GM19468 (cell line): ENCODE data around the gene WNT9B.

Experiments
- ATAC-seq: cut with Tn5 transposase; IDR thresholded peaks from one replicate; pipeline ENCODE4 v1.9.1; 2021; ENCODE audit warnings: mild to moderate bottlenecking, moderate library complexity, moderate number of reproducible peaks; ENCODE audit not compliant: unreplicated experiment; ENCODE audit errors: extremely low read depth

WNT9B gene

DNA sequence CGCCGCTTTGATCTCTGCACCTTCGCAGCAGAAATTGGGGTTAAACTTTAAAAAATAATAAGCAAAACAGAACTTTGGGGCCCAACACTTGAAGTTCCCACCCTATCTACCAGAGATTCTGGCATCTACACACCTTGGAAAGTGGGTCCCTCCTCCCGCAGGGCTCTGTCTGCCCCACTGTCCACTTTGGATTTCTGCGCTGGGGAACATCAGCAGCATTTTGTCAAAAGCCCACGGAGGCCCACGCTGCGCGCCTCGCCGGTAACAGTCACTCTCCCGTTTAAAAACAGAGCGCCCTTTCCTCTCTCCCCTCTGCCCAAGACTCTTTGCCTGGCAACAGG lies 725 bp upstream of the WNT9B start:
- ATAC-seq, result no peak

DNA sequence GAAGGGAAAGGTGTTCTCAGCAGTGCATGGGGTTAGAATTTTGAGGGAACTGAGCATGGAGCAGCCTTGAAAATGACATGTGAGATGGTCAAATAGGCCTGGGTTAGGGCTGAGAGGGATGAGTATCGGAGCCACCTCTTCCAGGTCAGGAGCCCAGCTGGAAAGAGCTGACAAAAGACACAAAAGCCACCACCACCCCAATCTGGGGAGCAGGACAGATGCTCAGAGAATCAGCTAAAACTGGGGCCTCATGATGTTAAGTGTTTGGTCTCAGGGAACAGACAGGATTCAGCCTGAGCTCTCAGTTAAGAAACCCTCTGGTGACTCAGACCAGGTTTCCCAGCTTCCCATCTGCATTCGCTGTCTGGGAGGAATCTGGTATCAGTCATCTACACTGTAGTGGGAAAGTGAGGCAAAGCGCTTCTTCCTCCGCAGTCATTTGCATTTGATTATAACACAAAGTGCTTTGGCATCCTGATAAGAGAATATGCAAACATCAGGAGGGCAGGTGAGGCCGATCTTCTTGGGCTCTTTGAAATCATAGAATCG lies 2.6 kb downstream of the WNT9B start:
- ATAC-seq, result no peak

DNA sequence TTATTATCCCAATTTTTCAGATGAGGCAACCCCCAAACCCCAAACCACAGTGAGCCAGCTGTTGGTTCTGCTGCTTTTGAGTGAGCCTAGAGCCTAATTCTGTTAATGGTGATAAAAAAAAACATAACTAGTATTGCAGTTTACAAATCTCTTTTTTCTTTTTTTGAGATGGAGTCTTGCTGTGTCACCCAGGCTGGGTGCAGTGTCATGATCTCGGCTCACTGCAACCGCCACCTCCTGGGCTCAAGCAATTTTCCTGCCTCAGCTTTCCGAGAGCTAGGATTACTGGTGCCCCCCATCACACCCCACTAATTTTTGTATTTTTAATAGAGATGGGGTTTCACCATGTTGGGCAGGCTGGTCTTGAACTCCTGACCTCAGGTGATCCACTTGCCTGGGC lies 3.1 kb downstream of the WNT9B start:
- no peak for ATAC-seq

DNA sequence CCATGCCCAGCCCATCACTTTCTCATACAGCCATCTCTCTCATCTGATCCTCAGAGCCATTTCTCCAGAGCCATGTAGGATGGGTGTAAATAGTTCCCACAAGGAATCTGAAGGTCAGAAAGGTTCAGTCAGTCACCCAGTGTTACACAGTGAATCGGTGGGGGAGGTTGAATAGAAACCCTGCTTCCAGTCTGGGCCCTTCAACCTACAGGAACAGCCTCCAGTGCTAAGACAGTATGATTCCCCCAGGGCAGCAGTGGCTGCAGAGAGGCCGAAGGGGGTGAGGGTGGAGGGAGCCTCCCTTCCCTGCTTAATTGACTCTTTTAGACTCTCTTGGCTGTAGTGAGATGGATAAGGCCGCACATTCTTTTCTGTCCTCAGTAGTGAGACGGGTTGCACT lies 3.6 kb downstream of the WNT9B start:
- ATAC-seq, result no peak

DNA sequence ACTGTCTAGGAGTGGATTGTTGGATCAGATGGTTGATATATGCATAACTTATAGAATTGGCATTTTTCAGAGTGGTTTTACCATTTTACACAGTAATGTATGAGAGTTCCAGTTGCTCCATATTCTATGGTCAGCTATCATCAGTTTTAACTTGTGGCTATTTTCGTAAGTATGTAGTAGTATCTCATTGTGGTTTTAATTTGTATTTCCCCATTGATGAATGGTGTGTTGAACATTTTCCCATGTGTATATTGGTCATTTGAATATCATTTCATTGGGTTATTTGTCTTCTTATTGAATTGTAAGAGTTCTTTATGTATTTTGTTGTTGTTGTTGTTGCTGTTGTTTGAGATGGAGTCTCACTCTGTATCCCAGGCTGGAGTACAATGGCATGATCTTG lies 6.2 kb downstream of the WNT9B start:
- no peak for ATAC-seq

DNA sequence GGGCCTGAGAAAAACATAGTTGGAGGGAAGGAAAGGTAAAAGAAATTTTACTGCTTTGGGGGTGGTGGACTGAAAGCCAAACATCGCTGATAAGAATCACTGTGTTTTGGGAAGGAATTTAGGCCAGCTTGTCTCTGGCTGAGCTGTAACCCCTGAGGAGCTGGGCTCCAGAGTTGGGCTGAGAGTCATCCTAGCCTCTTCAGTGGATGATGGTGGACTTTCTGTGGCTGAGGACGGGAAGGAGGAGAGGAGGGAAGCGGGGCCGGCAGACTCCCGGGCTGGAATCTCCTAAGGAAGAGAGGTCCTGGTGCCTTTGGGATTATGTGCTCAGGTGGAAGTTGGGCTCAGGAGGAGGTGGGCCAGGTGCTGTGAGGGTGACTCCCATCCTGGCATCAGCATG lies 8.6 kb downstream of the WNT9B start:
- ATAC-seq, result no peak

DNA sequence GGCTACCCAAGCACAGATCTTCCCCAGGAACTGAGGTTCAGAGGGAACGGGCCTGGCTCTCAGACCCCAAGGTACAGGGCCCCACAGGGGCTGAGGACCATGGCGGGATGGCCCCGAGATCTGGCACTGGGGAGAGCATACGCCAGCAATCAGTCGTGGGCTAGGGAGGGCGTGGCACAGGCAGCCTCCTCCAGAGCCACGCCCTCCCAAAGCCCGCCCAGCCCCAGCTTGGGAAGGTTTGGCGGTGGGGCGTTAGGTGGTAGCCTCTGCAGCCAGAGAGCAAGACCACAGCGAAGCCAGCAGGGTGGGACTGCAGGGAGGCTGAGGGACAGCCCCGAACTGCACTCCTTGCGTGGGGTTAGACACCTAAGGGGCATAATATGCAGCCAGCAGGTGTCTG lies 11.6 kb downstream of the WNT9B start:
- ATAC-seq, result no peak

DNA sequence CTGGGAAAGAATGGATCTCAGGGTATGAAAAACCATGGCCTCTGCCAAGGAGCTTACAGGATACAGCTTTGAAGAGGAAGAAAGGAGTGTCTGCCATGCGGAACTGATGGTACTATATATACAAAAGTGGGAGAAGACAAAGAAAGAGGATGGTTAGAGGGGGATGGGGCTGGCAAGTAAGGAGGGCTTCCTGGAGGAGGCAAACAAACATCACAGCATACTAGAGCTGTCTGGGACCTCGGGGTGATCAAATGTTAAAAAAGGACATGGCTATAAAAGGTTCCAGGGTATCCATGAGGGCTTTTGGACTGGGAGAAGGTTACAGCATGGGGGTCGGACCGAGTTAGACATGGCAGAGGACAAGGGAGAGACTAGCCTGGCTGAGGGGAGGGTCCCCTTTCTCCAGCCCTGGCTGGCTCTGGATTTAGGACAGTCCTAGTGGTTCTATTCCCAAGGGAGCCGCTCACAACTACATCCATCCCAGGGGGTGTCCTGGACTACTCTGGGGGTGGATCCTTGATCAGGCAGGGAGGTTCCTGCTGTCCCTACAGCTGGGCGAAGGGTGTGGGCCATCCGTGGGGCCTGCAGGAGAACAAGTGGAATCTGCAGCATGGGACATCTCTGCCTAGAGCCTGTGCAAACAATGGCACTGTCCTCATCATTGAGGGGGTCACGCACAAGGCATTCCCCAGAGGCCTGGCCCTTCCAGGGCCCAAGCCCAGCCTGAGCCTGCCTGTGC lies 12.2 kb downstream of the WNT9B start:
- no peak for ATAC-seq

DNA sequence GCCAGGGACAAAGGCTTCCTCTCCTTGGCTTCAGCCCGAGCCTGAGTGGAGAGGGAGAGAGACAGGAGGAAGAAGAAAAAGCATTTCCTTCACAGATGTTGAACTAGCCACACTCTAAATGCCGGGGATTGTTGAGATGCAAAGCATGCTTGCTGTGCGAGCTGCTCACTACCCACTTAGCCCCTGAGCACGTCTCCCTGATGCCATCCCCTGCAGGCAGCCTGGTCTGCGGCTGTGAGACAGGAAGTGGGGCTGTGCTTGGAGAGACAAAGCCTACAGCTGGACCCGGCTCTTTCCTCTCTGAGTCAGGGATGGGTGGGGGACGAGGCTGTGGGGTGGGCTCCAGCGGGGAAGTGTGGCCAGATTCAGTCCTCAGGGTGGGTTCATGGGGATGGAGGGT lies 13.7 kb downstream of the WNT9B start:
- ATAC-seq, result no peak

DNA sequence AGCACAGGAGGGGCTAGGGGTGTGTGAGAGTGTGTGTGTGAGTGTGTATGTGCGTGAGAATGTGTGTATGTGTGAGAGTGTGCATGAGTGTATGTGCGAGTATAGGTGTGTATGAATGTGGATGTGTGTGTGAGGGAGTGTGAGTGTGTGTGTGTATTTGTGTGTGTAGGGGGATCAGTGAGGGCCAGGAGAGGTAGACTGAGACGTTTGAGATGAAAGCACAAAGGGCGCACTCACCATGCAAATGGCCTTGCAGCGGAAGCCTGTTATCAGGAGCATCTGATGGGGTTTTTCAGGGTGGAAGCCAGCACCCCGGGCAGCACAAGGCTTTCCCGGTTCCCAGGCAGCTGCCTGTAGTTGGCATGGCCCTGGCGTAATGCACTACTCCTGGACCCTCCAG lies 14.9 kb downstream of the WNT9B start:
- ATAC-seq, result no peak

DNA sequence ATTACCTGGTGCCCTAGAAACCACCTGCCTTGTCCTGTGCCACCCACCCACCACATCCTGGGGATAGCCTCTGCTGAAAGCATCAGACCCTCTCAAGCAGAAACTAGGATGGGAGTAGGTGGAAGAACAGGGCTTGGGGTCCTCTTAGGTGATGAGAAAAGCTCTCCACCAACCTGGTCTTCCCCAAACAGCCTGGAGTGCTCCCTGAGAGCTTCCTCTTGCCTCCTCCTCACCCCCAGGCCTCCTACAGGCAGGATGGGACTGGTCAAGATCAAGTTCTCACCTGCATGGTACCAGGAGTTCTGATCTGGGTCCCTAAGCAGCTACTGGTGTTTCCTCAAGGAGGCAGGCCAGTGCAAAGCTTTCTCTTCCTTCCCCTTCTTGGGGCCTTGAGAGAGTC lies 15.4 kb downstream of the WNT9B start:
- no peak for ATAC-seq

DNA sequence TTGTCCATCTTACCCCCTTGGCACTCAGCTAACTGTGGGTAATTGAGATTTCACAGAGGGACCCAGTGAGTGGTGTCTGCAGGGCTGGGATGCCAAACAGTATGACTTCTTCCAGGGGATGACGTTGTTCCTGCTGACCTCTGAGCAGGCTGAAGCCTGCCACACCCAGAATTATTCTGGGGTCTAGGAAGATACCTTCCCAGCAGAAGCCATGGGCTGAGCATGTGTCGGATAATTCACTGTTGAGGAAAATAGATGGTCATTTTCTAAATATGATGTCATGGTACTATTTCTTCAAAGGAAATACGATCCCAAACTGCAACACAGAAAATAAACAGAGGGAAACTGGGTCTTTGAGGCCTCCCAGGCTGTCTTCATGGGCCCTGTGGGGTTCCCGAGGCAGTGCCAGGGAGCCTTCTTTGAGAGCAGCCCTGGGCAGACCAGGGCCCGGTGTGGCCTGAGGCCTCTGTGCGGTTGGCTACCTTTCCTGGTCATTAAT lies 17.4 kb downstream of the WNT9B start:
- no peak for ATAC-seq

DNA sequence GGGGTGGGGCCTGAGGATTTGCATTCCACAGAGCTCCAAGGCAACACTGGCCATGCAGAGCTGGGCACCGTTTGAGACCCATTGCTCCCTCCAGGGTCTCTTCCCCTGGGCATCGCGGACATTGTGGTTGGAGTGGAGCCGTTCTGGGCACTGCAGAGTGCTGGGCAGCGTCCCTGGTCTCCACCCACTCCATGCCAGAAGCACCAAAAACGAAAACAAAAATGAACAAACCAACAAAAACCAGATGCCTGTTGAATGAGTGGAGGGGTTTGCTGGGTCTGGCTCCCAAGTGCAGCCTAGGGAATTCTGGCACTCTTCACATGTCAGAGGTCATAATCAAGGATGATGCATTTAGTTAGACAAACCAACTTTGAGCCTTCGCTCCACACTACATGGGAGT lies 17.9 kb downstream of the WNT9B start:
- ATAC-seq, result no peak

DNA sequence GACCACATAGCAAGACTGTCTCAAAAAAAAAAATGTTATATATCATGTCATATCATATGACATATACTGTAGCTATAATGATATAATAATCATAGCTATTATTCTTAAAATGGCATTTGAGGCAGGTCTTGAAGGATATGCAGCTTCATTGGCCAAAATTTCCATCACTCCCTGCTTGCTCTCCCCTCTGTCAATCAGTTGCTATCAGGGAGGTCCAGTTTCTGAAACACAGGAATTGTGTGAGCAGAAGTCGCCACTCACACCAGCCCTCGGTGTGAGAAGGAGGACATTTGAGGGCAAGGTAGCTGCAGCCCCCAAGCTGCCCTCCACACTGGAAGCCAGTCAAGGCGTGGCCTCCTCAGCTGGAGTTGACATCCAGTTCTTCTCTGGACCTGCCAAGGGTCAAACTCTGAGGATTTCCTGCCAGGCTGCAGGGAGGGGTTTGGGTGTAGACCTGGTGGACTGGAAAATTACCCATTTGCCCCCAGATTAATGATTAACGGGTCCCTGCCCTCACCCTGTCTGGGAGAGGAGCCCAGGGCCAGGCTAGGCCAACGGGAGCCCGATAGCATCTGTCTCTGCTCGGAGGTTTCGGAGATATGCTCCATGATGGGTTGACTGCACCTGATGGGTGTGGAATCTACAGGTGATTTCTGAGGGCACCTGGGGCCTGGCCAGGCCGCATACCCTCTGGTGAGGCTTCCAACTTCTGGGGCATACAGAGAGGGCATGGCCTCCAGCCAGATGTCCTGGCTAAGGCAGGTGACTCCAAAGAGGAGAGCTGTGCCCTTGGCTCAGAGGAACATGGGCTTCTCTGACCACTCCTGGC lies 18.8 kb downstream of the WNT9B start:
- ATAC-seq, result no peak

DNA sequence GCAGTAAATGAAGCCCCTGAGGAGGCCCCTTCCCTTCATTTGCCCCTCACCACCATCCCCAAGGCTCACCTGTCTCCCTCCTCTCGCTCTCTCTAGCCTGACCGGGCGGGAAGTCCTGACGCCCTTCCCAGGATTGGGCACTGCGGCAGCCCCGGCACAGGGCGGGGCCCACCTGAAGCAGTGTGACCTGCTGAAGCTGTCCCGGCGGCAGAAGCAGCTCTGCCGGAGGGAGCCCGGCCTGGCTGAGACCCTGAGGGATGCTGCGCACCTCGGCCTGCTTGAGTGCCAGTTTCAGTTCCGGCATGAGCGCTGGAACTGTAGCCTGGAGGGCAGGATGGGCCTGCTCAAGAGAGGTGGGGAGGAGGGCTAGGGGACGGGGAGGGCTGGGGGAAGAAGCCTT lies 21.0 kb downstream of the WNT9B start:
- no peak for ATAC-seq

DNA sequence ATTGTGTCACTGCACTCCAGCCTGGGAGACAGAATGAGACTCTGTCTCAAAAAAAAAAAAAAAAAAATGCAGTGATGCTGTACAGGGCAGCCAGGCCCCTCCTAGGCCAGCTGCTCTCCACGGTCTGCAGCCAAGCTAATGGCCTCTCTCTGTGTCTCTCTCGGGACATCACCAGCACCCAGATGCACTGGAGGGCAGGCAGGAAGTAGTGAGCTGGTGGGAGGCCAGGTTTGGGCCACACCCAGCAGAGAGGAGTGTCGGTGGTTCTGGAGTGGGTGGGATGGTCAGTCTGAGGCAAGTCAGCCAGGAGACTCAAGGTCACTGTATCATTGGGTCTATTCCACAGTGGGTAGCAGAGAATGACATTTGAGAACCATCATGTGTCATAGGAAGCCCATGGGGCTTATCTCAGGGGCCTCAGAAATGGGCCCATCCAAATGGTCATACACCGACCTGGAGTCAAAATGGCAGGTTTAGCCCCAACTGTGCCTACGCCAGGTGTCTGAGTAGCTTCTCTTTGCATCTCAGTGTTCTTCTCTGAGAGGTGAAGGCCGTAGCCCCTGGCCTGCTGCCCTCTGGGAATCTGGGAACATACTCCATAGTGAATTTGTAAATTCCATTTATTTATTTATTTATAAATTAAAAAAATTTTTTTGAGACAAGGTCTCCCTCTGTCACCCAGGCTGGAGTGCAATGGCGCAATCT lies 22.7 kb downstream of the WNT9B start:
- no peak for ATAC-seq

DNA sequence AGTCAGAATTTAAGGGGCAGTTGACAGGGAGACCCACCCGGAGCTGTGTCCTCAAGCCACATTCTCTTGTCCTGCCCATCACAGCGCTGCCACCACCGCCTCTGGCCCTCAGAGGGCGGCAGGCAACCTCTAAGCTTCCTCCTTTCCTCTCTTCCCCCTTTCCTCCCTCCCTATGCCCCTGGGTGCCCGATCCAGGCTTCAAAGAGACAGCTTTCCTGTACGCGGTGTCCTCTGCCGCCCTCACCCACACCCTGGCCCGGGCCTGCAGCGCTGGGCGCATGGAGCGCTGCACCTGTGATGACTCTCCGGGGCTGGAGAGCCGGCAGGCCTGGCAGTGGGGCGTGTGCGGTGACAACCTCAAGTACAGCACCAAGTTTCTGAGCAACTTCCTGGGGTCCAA lies 23.5 kb downstream of the WNT9B start:
- no peak for ATAC-seq

DNA sequence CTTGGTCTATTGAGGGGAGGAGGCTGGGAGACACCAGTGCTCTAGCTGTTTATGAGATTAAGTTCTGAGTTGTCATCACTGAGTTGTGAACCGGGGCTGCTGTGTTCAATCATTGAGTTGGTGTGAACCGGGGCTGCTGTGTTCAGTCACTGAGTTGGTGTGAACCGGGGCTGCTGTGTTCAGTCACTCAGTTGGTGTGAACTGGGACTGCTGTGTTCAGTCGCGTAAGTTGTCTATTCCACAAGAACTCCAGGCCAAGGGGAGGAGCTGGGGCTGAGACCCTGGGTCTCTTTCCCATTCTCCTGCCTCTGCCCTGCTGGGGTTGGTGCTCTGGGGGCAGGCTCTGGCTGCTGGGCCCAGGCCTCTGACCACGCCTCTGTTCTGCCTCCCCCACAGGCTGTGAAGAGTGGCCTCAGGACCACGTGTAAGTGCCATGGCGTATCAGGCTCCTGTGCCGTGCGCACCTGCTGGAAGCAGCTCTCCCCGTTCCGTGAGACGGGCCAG lies 24.5 kb downstream of the WNT9B start:
- no peak for ATAC-seq

DNA sequence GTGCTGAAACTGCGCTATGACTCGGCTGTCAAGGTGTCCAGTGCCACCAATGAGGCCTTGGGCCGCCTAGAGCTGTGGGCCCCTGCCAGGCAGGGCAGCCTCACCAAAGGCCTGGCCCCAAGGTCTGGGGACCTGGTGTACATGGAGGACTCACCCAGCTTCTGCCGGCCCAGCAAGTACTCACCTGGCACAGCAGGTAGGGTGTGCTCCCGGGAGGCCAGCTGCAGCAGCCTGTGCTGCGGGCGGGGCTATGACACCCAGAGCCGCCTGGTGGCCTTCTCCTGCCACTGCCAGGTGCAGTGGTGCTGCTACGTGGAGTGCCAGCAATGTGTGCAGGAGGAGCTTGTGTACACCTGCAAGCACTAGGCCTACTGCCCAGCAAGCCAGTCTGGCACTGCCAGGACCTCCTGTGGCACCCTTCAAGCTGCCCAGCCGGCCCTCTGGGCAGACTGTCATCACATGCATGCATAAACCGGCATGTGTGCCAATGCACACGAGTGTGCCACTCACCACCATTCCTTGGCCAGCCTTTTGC lies 25.0 kb downstream of the WNT9B start:
- no peak for ATAC-seq

DNA sequence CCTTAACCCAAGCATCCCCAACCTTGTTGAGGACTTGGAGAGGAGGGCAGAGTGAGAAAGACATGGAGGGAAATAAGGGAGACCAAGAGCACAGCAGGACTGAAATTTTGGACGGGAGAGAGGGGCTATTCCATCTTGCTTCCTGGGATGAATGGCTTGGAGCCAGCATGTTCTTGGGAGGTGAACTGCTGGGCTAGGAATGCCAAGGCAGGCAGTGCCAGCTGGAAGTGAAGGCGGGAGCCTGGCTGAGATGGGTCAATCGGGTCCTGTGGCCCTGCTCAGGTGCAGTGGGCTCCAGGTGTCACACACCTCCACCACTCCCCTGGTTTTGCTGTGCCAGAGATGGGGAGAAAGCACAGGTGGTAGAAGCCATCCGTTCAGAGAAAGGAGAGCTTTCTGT lies 25.5 kb downstream of the WNT9B start:
- ATAC-seq, result no peak
